GM19463 (cell line): ENCODE measurements around the gene SMC4.

Experiments used
- ATAC-seq: cut with Tn5 transposase; IDR thresholded peaks from one replicate; pipeline ENCODE4 v1.9.1; 2021; ENCODE audit warnings: mild to moderate bottlenecking, moderate library complexity; ENCODE audit not compliant: unreplicated experiment

The SMC4 gene

DNA sequence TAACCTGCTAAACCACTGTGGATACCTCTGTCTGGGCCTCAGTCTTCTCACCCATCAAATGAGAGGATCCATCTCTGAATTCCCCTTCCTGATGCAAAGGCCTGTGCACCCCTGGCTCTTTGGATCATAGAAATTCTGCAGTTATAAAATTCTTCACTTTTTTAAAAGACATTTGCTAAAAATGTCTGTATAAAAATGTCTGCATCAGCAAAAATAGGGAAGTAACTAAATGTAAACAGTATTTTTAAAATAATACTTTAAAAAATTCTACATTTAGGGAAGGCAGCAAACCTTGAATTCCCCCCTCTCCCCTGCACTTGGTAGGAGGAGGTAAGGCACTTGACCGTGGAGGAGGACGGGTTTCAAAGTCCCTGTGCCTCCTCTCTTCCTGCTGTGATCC, 75.7 kb downstream of the SMC4 start:
- no peak for ATAC-seq

DNA sequence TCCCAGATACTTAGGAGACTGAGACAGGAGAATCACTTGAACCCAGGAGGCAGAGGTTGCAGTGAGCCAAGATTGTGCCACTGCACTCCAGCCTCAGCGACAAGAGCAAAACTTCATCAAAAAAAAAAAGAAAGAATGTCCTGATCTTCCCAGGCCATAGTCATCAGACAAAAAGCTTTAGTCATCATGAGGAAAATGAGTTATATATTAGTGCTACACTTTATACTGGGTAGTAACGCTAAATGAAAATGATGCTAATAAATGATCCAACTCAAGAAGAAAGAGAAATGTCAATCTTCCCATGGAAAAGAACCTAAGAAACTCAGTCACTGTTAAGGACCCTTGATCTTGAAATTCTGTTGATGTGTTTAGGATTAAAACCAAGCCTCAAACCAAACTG, 76.4 kb downstream of the SMC4 start:
- no peak for ATAC-seq

DNA sequence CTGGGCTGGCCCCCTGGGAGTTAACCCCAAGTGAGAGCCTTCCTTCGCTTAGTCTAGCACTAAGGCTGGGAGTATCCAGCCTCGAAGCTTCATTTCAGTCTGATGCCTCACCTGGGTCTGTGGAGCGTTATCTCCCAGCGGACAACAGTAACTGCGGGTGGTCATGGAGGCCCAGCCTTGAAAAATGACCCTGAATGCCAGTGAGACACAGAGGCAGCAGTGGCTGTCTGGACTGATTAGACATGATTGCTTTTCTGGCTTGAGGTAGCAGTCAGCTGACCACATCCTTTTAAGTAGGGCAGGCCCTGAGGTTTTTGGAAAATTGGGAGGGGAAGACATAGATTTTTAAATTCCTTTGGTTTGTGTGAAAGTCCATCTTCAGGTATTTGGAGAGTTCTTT, 78.3 kb downstream of the SMC4 start:
- ATAC-seq: no peak

DNA sequence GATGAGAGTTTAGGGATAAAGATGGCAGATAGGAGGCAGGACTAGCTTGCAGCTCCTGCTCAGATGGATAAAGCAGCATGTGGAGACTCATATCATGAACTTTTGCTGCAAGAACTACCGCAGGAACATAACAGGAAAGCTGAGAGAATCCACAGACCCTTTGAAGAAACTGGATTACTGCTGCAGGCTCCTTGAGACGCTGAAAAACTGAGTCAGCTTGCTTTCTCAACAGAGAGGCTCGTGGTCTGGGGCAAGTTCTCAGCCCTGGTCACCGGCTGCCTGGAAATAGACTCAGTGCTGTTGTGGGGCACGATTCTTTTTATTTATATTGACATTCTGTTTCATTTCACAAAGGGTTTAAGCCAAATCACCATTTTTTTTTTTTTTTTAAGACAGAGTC, 78.9 kb downstream of the SMC4 start:
- no peak for ATAC-seq

DNA sequence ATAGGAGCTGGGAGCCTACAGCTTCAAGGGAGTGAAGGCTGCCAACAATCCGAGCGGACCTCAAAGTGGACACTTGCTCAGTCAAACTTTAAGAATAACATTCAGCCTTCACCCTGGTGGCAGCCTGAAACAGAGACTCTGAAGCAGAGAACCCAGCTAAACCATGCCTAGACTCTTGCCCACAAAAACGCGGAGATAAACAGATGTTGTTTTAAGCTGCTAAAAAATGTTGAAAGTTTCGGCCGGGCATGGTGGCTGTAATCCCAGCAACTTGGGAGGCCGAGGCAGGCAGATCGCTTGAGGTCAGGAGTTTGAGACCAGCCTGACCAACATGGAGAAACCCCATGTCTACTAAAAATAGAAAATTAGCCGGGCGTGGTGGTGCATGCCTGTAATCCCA, 79.9 kb downstream of the SMC4 start:
- ATAC-seq: no peak

DNA sequence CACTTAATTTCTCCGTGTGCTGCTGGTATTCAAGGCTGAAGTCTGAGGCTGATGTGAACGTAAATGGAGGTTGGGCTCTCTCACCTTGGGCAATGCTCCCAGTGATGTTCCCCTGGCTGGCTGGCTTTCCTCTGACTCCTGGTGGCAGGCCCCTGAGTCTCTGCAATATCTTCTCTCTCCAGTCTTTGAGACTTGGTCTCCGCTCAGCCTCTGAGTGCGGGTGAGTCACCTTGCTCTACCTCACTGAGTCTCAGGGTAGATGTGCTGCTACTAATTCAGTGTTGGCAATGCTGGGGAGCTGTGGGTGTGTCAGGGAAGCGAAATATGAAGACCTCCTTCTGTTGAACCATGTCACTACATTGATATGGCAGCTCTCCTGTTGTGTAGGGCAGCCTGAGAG, 81.5 kb downstream of the SMC4 start:
- ATAC-seq: no peak

DNA sequence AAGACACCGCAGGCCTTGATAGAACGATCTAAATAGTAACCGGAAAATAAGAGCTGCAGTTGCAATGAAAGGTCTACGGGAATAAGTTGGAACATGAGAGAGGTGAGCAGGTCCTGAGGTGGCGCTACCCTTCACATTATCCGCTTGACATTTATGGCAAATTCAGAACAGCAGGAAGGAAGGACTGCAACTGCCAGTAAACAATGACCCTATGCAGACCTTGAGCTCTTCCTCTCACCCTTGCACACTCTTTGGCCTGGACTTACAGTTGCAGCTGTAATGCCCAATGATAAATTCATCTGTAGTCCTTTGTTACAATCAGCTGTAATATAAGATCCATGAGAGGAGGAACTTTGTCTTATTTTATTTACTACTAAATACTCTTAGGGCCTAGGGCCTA, 82.4 kb downstream of the SMC4 start:
- ATAC-seq: no peak

DNA sequence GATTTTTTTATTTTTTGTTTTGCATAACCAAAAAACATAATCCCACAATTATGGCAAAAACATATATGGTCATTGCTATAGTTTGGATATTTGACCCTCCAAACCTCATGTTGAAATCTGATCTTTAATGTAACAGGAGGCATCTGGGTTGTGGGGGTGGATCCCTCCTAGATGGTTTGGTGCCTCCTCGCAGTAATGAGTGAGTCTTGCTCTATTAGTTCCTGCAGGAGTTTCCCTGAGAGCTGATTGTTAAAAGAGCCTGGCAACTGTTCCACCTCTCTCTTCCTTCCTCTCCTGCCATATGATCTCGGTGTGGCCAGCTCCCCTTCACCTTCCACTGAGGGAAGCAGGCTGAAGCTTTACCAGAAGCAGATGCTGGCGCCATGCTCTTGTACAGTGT, 83.3 kb downstream of the SMC4 start:
- ATAC-seq: no peak
